GM19023 (cell line): ENCODE data around the gene RPTOR.
"Not testable (repeated sequence)": the region's sequence is repeated elsewhere in the genome, so short reads cannot be mapped to it uniquely, and the experiment has no call there.

Experiments
- ATAC-seq: cut with Tn5 transposase; IDR thresholded peaks from one replicate; pipeline ENCODE4 v1.9.1; 2021; ENCODE audit warnings: mild to moderate bottlenecking, moderate library complexity; ENCODE audit not compliant: unreplicated experiment

Gene RPTOR

DNA sequence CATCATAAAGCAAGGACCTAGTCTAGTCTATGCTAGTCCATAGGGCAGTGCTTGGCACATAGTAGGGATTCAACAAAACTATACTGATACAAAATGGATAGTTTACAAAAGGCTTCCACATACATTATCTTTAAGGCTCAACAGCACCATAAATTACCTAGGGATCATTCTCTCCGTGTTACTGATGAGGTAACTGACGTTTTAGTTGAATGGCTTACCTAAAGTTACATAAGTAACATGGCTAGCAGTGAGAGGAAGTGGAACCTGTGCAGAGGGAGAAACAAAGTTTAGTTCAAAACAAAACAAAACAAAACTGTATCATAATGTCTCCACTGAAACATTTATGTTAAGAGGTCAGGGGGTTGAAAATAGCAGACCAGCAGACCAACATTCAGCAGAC is 7.9 kb downstream of the RPTOR start:
- ATAC-seq: no peak

DNA sequence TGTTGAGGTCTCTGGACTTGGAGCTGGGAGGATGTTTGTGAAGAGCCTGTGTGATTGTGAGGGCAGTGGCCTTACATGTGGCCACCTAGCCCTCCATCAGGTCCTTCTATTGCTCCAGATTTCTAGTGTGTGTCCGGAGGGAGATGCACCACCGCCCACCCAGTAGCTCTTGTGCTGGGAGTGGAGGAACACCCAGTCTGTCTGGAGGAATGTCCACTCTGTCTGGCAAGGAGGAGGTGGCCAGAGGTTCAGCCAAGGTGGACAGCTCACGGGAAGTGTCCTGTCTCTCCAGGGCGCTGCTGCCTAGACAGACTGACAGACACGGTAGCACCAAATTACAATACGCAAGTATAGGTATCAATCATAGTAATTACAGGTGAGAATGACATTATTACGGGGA is 10.6 kb downstream of the RPTOR start:
- ATAC-seq: no peak

DNA sequence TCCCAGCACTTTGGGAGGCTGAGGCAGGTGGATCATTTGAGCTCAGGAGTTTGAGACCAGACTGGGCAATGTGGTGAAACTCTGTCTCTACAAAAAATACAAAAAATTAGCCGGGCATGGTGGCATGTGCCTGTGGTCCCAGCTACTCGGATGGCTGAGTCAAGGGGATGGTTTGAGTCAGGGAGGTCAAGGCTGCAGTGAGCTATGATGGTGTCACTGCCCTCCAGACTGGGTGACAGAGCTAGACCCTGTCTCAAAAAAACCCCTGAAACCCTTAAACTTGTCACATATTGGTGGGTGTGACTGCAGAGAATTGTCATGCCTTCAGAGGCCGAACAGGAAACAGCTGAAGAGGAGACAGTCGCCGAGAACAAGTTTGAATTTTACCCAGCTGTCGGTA is 13.4 kb downstream of the RPTOR start:
- no peak for ATAC-seq

DNA sequence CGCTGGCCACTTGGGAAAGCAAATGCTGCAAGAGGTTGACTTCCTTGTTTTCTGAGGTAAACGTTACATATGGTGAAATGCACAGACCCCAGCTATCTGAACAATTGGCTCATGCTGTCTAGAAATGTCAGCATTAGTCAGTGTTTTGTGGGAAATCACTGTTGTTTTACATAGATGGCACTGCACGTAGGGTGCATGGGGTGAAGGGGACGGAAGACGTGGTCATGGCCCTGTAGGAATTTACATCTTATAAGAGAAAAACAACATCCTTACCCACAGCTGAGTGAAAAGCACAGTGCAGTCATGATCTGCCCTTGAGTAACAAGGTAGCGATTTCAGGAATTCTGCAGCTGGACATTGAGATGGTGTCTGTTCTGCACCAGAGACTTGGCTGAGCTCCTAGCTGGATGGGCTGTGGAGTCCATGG is 15.2 kb downstream of the RPTOR start:
- no peak for ATAC-seq

DNA sequence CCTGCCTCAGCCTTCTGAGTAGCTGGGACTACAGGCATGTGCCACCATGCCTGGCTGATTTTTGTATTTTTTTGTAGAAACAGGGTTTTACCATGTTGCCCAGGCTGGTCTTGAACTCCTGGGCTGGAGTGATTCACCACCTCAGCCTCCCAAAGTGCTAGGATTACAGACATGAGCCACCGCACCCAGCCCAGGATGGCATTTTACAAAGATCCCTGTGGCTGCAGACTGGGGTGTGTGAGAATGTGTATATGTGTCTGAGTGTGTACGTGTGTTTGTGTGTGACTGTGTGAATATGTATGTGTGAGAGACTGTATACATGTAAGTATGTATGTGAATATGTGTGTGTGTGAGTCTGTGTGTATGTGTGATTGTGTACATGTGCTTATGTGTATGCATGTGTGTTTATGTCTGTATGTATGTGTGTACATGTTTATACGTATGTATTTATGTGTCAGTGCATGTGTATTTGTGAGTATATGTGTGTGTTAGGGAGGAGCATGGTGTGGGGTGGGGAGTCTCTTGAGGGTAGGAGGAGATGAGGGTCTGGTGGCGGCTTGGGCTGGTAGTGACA is 17.0 kb downstream of the RPTOR start:
- ATAC-seq: no peak

DNA sequence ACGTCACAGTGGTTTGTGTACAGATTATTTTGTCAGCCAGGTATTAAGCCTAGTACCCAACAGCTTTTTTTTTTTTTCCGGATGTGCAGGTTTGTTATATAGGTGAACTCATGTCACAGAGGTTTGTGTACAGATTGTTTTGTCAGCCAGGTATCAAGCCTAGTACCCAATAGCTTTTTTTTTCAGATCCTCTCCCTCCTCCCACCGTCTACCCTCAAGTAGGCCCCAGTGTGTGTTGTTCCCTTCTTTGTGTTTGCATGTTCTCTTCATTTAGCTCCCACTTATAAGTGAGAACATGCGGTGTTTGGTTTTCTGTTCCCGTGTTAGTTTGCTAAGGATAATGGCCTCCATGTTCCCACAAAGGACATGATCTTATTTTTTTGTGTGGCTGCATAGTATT is 19.9 kb downstream of the RPTOR start:
- ATAC-seq: no peak

DNA sequence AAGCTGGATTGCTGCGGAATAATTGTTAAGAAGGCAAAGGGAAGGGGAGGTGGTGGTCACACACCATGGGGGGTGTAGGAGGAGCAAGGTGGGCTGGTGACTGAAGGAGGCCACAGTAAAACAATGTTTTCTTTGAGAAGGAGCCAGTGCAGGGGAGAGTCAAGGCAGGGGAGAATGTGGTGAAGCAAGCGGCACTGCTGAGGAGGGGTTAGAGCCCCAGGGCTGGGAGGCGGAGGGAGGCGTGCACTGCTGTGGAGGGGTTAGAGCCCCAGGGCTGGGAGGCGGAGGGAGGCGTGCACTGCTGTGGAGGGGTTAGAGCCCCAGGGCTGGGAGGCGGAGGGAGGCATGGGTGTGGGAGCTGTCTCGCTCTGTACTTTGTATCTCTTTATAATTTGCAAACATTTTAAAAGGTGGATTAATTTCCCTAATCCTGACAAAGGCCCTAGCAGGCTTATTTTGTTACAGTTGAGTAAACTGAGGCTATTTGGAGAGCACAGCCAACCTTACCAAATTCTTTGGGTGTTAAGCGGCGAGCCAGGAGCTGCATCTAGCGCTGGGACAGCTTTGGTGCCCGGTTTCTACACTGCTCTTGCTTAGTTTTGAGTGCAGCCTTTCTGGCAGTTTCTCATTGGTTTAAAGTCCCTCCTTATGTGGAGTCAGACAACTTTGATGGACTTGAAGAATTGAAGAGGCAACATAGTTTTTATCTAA is 20.9 kb downstream of the RPTOR start:
- no peak for ATAC-seq

DNA sequence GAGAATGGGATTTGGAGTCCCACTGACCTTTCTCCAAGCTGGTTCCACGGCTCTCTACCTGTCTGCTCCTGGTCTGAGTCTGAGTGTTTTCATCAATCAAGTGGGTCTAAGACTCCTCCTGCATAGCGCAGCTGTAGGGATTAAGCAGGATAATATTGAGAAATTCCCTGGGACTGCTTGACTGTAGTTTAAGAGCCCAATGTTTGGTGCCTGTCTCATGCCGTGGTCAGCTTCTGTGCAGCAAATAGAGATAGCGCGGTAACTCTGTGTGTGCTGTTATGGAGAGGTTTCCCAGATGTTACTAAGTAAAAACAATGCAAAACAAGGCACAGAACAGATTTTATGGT is 21.4 kb downstream of the RPTOR start:
- ATAC-seq: no peak

DNA sequence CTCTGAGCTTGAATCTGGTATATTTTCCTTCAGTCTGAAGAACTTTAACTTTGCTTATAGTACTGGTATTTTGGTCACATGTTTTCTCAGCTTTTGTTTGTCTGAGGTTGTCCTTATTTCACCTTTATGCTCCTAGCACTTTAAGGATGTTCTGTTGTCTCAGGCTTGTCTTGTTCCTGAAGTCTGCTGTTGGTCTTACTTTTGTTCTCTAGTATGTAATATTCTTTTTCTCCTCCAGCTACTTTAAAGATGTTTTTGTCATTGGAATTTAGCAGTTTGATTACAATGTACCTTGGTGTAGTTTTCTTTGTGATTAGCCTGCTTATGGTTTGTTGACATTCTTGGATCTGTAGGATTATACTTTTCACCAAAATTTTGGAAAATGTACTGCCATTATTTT is 23.6 kb downstream of the RPTOR start:
- ATAC-seq: no peak

DNA sequence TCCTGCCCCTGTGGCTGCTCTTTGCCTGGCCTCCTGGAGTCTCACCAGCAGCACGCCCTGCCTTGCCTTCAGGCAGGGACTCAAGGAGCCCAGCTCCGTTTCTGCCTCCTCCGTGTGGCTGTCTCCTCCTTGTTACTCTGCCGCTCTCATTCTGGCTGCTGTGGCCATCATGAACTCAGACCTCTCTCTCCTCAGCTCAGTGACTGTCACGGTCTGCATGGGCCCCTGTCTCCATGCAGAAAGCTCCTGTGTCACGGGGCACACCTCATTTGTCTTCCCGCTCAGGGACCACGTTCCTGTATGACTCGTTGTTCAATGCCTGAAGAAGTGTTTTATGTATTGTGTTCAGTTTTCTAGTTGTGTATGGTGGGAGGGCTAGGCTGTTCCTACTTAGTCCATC is 25.3 kb downstream of the RPTOR start:
- no peak for ATAC-seq

DNA sequence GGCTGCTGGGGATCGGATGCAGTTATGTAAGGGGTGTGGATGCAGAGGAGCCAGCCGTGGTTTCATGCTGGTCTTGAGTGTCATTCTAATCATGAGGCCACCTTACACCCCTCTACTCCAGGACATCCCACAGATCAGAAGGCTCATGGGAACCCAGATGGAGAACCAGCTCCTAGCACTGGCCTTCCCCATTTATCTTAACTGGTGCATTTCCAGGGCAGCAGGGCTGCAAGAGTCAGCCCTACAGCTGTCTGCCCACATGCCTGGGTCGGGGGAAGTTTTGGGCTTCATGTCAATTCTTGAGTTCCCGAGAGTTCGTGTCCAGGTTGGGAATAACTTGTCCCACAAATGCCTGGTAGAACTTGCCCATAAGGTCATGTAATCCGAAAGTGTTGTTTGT is 29.1 kb downstream of the RPTOR start:
- ATAC-seq: no peak

DNA sequence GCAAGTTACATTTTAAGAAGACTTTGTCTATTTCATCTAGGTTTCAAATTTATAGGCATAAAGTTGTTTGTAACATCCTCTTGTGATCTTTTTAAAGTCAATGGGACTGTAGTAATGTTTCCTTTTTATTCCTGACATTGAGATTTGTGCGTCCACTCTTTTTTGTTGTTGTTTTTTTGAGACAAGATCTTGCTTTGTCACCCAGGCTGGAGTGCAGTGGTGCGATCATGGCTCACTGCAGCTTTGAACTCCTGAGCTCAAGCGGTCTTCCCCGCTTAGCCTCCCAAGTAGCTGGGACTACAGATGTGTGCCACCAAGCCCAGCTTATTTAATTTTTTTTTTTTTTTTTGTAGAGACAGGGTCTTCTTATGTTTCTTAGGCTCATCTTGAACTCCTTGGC is 29.9 kb downstream of the RPTOR start:
- ATAC-seq: no peak

DNA sequence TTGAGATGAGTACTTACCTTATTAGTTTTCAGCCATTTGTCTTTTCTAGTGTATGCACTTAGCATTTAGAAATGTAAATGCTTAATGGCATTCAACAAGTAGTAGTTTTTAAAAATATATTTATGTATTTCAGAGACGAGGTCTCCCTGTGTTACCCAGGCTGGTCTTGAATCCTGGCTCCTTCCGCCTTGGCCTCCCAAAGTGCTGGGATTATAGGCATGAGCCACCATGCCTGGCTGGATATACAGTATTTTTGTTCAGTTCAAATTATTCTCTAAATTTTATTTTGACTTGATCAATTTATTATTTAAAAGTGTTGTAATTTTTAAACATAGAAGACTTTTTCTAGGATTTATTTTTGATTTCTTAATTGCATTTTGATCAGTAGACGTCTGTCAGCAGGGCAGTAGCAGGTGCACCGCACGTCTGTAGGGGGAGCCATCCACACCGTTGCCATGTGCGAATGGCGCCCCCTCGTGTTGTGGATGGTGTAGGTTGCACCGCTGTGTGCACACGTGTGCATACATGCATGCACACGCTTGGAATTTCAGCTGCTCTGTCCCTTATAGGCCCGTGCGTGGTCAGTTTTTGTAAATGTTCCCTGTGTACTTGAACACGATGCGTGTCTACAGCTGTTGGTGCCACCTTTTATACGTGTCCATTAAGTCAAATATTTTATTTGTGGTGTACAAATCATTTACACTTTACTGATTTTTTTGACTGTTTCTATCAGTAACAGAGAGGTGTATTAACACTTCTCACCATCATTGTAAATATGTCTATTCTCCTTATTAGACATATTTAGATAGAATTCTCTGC is 30.6 kb downstream of the RPTOR start:
- no peak for ATAC-seq

DNA sequence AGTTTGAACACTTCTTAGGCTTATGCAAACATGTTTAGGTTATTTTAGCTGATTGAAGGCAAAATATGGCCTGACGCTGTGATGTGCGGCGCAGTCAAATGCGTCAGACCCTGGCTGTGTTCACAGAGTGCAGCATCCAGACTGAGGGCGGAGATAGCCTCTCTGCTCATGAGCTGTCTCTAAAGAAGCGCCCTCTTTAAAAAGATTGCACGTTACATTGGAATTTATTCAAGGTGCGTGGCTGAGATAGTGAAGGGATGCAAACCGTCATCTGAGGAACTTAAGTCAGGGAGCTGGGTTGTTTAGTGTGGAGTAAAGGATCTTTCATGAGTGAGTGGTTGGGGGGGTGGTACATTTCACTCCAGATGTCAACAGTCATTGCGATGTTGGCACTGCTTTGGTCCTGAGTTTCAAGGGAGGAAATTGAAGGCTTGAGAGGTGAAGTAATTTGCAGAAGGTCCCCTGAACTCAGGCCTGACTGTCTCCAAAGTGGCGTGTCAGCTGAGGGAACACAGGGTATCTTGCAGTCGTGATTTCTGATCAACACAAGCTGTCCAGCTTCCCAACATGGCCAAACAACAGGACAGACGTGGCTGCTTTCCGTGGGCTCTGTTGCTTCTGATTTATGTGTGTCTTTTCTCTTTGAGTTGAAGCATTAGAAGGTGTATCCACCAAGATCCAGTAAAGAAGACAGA is 33.4 kb downstream of the RPTOR start:
- no peak for ATAC-seq

DNA sequence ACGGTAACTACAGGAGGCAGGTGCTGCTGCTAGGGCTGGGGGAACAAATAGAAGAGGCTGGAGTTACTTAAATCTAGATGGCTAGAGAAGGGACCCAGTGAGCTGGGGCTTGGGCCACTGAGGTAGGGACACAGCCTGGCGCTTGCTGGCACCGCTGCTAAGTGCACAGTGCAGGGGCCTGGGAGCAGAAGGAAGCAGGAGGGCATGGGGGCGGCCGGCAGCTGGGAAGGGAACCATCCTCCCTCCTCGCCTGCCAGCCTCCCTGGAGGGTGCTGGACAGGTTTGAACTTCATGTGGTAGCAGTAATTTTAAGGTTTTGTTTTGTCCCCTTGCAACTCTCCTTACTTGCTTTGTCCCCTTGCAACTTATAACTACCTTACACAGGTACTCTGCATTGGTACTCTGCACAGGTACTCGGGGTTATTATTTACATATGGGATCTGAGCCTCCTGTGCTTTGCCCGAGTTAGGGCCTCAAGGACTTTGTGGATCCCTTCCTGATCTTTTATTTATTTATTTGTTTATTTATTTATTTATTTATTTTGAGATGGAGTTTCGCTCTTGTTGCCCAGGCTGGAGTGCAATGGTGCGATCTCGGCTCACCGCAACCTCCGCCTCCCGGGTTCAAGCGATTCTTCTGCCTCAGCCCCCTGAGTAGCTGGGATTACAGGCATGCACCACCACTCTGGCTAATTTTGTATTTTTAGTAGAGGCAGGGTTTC is 34.2 kb downstream of the RPTOR start:
- not testable (repeated sequence) for ATAC-seq

DNA sequence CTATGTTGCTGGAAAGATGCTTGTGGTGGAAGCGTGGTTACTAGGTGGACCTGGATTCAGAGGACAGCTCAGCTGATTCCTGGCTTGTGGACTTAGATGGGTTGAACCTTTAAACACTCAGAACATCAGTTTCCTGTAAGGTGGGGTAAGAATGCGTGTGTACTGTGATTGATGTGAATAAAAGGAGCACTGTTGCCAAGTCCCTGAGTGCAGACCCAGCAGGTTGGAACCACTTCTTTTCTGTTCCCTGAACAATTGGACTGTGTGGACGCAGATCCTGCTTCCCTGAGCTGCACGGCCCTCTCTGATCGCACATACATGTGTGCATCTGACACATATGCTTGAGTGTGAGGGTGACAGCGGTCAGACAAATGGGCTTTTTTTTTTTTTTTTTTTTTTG is 37.5 kb downstream of the RPTOR start:
- no peak for ATAC-seq

DNA sequence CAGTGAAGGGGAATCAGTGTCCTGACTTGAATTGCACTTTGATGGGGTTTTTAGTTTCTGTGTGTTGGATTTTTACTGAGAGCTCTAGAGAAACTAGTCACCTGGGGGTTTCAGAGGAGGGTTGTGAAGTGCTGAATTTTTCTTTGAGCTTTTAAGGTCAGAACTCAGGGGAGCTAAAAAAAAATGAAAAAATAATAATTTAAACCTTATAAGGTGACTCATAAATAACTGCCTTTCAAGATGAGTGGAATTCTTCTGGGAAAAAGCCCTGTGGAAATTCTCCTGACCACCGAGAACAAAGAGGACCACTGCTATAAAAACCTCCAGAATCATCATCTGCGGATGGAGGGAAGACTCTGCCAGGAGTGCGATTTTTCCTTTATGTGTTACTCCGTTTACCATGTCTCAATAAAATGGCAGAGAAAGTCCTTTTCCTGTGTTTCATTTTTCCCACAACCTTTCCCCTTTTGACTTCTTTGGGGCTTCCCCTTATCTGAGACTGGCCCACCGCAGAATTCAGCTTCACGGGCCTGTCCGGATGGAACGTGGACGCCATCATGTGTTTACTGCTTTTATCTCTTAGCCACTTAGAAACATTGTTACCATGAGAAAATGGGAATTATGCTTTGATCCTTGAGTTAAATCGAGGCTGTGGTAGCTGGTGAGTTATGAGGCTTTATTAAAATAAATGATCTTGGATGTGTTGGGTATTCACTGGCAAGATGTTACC is 39.7 kb downstream of the RPTOR start:
- ATAC-seq: no peak

DNA sequence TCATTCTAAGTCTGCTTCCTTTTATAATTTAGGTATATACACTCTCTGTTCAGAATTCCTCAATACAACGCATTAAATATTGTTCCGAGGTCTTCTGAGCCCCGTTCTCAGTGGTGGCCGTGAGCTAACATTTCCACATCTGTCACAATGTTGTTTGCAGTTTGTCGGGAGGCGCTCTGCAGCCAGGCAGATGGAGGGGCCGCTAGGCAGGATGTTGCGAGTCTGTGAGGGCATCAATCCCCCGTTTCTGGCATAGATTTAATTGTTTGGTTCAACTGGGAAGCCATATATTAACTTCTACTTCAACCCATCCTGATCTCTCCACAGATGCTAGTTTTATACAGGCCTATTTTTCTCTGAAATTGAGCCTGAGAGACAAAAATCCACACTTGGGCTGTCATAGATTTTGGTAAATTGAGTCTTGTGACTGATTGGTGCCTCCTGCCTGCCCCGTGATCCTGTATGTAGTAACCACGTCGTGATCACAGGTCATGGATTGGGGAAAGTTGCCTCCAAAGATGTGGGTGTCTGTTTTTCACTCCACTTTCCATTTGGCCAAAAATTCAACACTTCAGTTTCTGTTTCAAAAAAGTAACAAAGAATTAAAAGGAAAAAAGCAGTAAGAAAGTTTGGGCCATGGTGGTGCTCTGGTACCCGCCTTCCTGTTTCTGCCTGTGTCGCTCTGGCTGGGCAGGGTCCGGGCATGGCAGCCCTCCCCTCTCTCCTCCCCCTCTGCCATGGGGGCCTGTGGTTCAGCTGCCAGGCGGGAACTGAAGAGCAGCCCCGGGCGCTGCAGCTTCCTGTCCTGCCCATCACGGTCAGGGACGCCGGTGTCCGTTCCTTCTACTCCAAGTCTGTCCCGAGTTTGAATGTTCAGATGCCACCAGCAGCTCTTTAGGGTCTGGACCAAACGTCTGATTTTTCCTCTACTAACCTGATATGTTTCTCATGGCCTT is 41.5 kb downstream of the RPTOR start:
- ATAC-seq: no peak

DNA sequence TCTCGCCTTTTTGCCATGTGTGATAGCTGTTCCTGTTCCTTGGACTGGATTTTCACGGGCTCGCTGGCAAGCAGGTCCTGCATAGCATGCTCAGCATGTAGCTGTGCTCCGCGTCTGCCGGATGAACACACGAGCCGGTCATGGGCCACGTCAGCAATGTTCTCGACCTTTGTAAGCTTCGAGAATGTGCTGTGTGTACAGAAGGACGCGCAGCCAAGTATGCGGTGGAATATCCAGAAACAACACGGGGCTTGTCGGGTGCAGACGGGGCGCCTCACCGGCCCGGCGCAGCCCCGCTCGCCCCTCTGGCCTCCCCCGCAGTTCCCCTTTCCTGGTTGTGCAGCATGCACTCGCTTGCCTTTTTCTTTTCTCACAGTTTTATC is 42.2 kb downstream of the RPTOR start:
- no peak for ATAC-seq
